Measurements from ENCODE around the gene C4BPB. TPM values are rescaled to one million over a fixed set of nuclear protein-coding genes. Genes with fewer than 3 reads are reported as not detected.

The C4BPB gene
- total RNA-seq, 1 experiment from 2014 or later, result not detected

GRCh38 chr1:207129053-207129452, 40.4 kb downstream of the C4BPB start:
- no peak for DNase-seq
- no peak overlapping the region for H3K4me3 ChIP-seq (ENCODE audit: insufficient read depth, low read depth, low read length)
- H3K36me3 ChIP-seq (replicated peaks; ENCODE audit: control insufficient read depth, insufficient read depth, low read length), result no peaks in the 10 kb centered on the region
- no peaks in the 10 kb centered on the region for H3K27me3 ChIP-seq (ENCODE audit: control insufficient read depth, insufficient read depth, low read length)

- Histone ChIP-seq H3K36me3 (replicated peaks; ENCODE audit: control insufficient read depth, insufficient read depth, low read length) (no peaks in the 10 kb centered on the region), H3K4me3 (ENCODE audit: insufficient read depth, low read depth, low read length) (no peak overlapping the region), H3K27me3 (ENCODE audit: control insufficient read depth, insufficient read depth, low read length) (no peaks in the 10 kb centered on the region)
- no peak for DNase-seq
Observed at GRCh38 chr1:207130252-207131036, 41.8 kb downstream of the C4BPB start.

DNA sequence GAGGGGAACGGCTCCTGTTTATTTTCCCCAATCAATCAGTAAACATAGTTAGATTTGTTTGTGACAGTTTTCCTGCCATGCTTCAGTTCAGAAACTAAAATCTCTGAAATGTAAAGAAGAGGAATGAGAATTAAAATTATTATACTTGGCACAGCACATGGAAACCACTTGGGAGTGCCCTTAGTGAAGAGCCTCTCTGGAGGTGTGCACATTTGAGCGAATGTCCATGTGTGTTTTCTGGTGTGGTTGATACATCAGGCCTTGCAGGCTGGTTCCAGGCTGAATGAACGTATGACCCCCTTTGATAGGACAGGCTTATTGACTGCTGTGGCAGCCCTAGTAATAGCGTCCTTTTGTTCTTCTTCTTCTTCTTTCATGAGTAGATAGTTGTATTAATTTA, 42.5 kb downstream of the C4BPB start:
- Histone ChIP-seq H3K27me3 (ENCODE audit: control insufficient read depth, insufficient read depth, low read length) (no peaks in the 10 kb centered on the region), H3K36me3 (replicated peaks; ENCODE audit: control insufficient read depth, insufficient read depth, low read length) (no peaks in the 10 kb centered on the region), H3K4me3 (ENCODE audit: insufficient read depth, low read depth, low read length) (no peak overlapping the region)
- DNase-seq, result no peak

DNA sequence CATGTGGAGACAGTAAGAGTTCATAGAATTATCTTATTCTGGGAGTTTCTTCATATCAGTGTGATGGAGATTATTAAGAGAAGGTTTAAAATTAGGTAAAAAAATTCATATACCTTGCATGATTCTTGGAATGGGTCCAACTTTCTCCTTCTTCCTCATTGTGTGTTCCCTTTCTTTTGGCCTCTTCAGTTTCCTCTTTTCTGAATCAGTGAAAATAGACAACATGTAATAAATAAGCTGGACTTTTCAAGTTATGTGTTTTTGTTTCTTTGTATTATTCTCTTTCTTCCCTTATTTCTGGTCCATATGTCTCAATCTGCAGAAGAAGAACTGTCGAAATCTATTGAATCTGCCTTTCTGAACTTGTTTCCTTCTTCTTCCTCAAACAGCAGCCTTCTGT, 45.9 kb downstream of the C4BPB start:
- Histone ChIP-seq H3K4me3 (ENCODE audit: insufficient read depth, low read depth, low read length) (no peak overlapping the region), H3K27me3 (ENCODE audit: control insufficient read depth, insufficient read depth, low read length) (no peaks in the 10 kb centered on the region), H3K36me3 (replicated peaks; ENCODE audit: control insufficient read depth, insufficient read depth, low read length) (no peaks in the 10 kb centered on the region)
- DNase-seq, result no peak

- H3K4me3 ChIP-seq (ENCODE audit: insufficient read depth, low read depth, low read length), result no peak overlapping the region
- H3K27me3 ChIP-seq (ENCODE audit: control insufficient read depth, insufficient read depth, low read length), result no peaks in the 10 kb centered on the region
- no peak for DNase-seq
- no peaks in the 10 kb centered on the region for H3K36me3 ChIP-seq (replicated peaks; ENCODE audit: control insufficient read depth, insufficient read depth, low read length)
Observed at GRCh38 chr1:207139616-207140015, 51.0 kb downstream of the C4BPB start.

DNA sequence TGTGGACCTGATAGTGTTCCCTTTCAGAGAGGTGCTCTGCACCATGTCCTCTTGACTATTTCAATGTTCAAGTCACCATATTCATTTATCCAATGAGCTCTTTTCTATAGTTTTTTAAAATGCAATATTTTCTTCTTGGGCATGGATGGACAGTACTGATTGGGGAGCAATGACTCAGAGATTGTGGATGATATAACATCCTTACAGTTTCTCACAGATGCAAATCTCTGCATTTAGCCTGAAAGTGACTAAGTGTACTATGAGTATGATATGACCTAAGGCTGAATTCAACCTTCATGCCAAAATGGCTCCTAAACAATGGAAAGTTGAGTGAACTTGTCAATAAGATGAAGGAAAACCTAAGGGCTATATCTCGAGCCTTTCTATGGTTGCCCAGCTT, 51.9 kb downstream of the C4BPB start:
- Histone ChIP-seq H3K27me3 (ENCODE audit: control insufficient read depth, insufficient read depth, low read length) (no peaks in the 10 kb centered on the region), H3K4me3 (ENCODE audit: insufficient read depth, low read depth, low read length) (no peak overlapping the region), H3K36me3 (replicated peaks; ENCODE audit: control insufficient read depth, insufficient read depth, low read length) (no peaks in the 10 kb centered on the region)
- no peak for DNase-seq

GRCh38 chr1:207145401-207146058, 56.9 kb downstream of the C4BPB start:
- Histone ChIP-seq H3K4me3 (ENCODE audit: insufficient read depth, low read depth, low read length) (no peak overlapping the region), H3K36me3 (replicated peaks; ENCODE audit: control insufficient read depth, insufficient read depth, low read length) (no peaks in the 10 kb centered on the region), H3K27me3 (ENCODE audit: control insufficient read depth, insufficient read depth, low read length) (no peaks in the 10 kb centered on the region)
- no peak for DNase-seq

Other genes starting within 250 kb of the C4BPB start
- gene IL20, start 223.2 kb upstream of the C4BPB start, total RNA-seq (2014; rRNA removed; shearing (Covaris generic)), result not detected in 2 replicates
- not detected in 2 replicates for gene IL24, start 191.4 kb upstream of the C4BPB start, total RNA-seq (2014; rRNA removed; shearing (Covaris generic))
- gene FCMR, start 166.9 kb upstream of the C4BPB start, total RNA-seq (2014; rRNA removed; shearing (Covaris generic)), result not detected in 2 replicates
- gene PIGR, start 142.4 kb upstream of the C4BPB start, total RNA-seq (2014; rRNA removed; shearing (Covaris generic)), result 0.03 TPM in 1 of 2 replicates, not detected in the other
- not detected in 2 replicates for gene FCAMR, start 118.4 kb upstream of the C4BPB start, total RNA-seq (2014; rRNA removed; shearing (Covaris generic))
- 0.52 and 0.55 TPM in 2 replicates for gene C1orf116, start 56.1 kb upstream of the C4BPB start, total RNA-seq (2014; rRNA removed; shearing (Covaris generic))
- gene YOD1, start 37.7 kb upstream of the C4BPB start, total RNA-seq (2014; rRNA removed; shearing (Covaris generic)), result 19.2 and 22.5 TPM in 2 replicates
- gene PFKFB2, start 35.6 kb upstream of the C4BPB start, total RNA-seq (2014; rRNA removed; shearing (Covaris generic)), result 12.7 and 16.6 TPM in 2 replicates
- not detected in 2 replicates for gene C4BPA, start 15.4 kb downstream of the C4BPB start, total RNA-seq (2014; rRNA removed; shearing (Covaris generic))
- gene CD55, start 232.8 kb downstream of the C4BPB start, total RNA-seq (2014; rRNA removed; shearing (Covaris generic)), result 15.8 and 30.5 TPM in 2 replicates

All from H7 (cell line).